HUES6 (cell line): ENCODE data around the gene MACROD2.

Source experiments
- H3K27ac ChIP-seq: 2 replicates; pipeline ENCODE4 v1.7.0; 2013; ENCODE audit warnings: low read depth, mild to moderate bottlenecking, low read length, inconsistent platforms
- H3K27me3 ChIP-seq: 2 replicates; pipeline ENCODE4 v1.6.1; 2013; ENCODE audit warnings: low read length; ENCODE audit not compliant: control insufficient read depth, insufficient read depth
- H3K36me3 ChIP-seq: 2 replicates; pipeline ENCODE4 v1.6.1; 2013; ENCODE audit warnings: low read length; ENCODE audit not compliant: control insufficient read depth, insufficient read depth
- H3K4me1 ChIP-seq: 2 replicates; pipeline ENCODE4 v1.6.1; 2013; ENCODE audit warnings: low read length; ENCODE audit not compliant: control insufficient read depth, insufficient read depth
- H3K4me3 ChIP-seq: 2 replicates; pipeline ENCODE4 v1.5.1; 2013; ENCODE audit warnings: low read depth, low read length
- H3K9ac ChIP-seq: one replicate; pipeline ENCODE4 v1.6.1; 2013; ENCODE audit warnings: mild to moderate bottlenecking, low read length
- H3K9me3 ChIP-seq: 2 replicates; pipeline ENCODE4 v1.6.1; 2013; ENCODE audit warnings: low read depth, low read length; ENCODE audit not compliant: control insufficient read depth, insufficient read depth

Gene MACROD2

GRCh38 chr20:15756002-15756753 is 1760.9 kb downstream of the MACROD2 start:
- H3K27ac ChIP-seq: no peak overlapping the region
- no peaks in the 10 kb centered on the region for H3K36me3 ChIP-seq
- H3K4me1 ChIP-seq: no peaks in the 10 kb centered on the region; the same call in 1 of the 2 replicates
- no peak overlapping the region for H3K4me3 ChIP-seq
- H3K27me3 ChIP-seq: no peaks in the 10 kb centered on the region
- no peaks in the 10 kb centered on the region for H3K9me3 ChIP-seq
- H3K9ac ChIP-seq: no peak overlapping the region

- Histone ChIP-seq H3K4me3 (no peak overlapping the region), H3K36me3 (no peaks in the 10 kb centered on the region), H3K9ac (no peak overlapping the region), H3K27ac (no peak overlapping the region), H3K27me3 (no peaks in the 10 kb centered on the region), H3K4me1 (no peaks in the 10 kb centered on the region; the same call in 1 of the 2 replicates), H3K9me3 (no peaks in the 10 kb centered on the region)
Observed at GRCh38 chr20:15756754-15757115, 1761.4 kb downstream of the MACROD2 start.

GRCh38 chr20:15759594-15759993 is 1764.3 kb downstream of the MACROD2 start:
- Histone ChIP-seq H3K4me3 (no peak overlapping the region), H3K4me1 (no peaks in the 10 kb centered on the region; the same call in 1 of the 2 replicates), H3K9ac (no peak overlapping the region), H3K27me3 (no peaks in the 10 kb centered on the region), H3K9me3 (no peaks in the 10 kb centered on the region), H3K27ac (no peak overlapping the region), H3K36me3 (no peaks in the 10 kb centered on the region)

- Histone ChIP-seq H3K9me3 (no peaks in the 10 kb centered on the region), H3K9ac (no peak overlapping the region), H3K4me1 (no peaks in the 10 kb centered on the region; the same call in 1 of the 2 replicates), H3K27ac (no peak overlapping the region), H3K4me3 (no peak overlapping the region), H3K36me3 (no peaks in the 10 kb centered on the region), H3K27me3 (no peaks in the 10 kb centered on the region)
Observed at GRCh38 chr20:15760001-15760621, 1764.8 kb downstream of the MACROD2 start.

GRCh38 chr20:15763366-15763765 is 1768.0 kb downstream of the MACROD2 start:
- no peak overlapping the region for H3K4me3 ChIP-seq
- H3K4me1 ChIP-seq: no peaks in the 10 kb centered on the region
- no peak overlapping the region for H3K9ac ChIP-seq
- H3K9me3 ChIP-seq: no peaks in the 10 kb centered on the region
- no peaks in the 10 kb centered on the region for H3K27me3 ChIP-seq
- no peaks in the 10 kb centered on the region for H3K36me3 ChIP-seq
- H3K27ac ChIP-seq: no peak overlapping the region

GRCh38 chr20:15767586-15767985 is 1772.3 kb downstream of the MACROD2 start:
- Histone ChIP-seq H3K9ac (no peak overlapping the region), H3K27me3 (no peaks in the 10 kb centered on the region), H3K36me3 (no peaks in the 10 kb centered on the region), H3K9me3 (no peaks in the 10 kb centered on the region), H3K4me3 (no peak overlapping the region), H3K27ac (no peak overlapping the region), H3K4me1 (no peaks in the 10 kb centered on the region)

GRCh38 chr20:15767999-15768741 is 1772.9 kb downstream of the MACROD2 start:
- Histone ChIP-seq H3K9me3 (no peaks in the 10 kb centered on the region), H3K4me3 (no peak overlapping the region), H3K36me3 (no peaks in the 10 kb centered on the region), H3K4me1 (no peaks in the 10 kb centered on the region), H3K27ac (no peak overlapping the region), H3K9ac (no peak overlapping the region), H3K27me3 (no peaks in the 10 kb centered on the region)

- Histone ChIP-seq H3K9me3 (peaks cover 5% of the 10 kb centered on the region; the same call in 1 of the 2 replicates), H3K4me1 (peaks cover 17% of the 10 kb centered on the region), H3K27me3 (no peaks in the 10 kb centered on the region), H3K9ac (no peak overlapping the region), H3K27ac (no peak overlapping the region), H3K4me3 (no peak overlapping the region), H3K36me3 (no peaks in the 10 kb centered on the region)
Observed at GRCh38 chr20:15772826-15773225, 1777.5 kb downstream of the MACROD2 start.

- H3K36me3 ChIP-seq: no peaks in the 10 kb centered on the region
- no peaks in the 10 kb centered on the region for H3K27me3 ChIP-seq
- H3K27ac ChIP-seq: no peak overlapping the region
- H3K9me3 ChIP-seq: peaks cover 5% of the 10 kb centered on the region; the same call in 1 of the 2 replicates
- no peak overlapping the region for H3K9ac ChIP-seq
- H3K4me3 ChIP-seq: no peak overlapping the region
- peaks cover 17% of the 10 kb centered on the region for H3K4me1 ChIP-seq
Observed at GRCh38 chr20:15774926-15775325, 1779.6 kb downstream of the MACROD2 start.

- no peak overlapping the region for H3K27ac ChIP-seq
- H3K9ac ChIP-seq: no peak overlapping the region
- H3K27me3 ChIP-seq: no peaks in the 10 kb centered on the region
- peaks cover 5% of the 10 kb centered on the region; the same call in 1 of the 2 replicates for H3K9me3 ChIP-seq
- H3K36me3 ChIP-seq: no peaks in the 10 kb centered on the region
- no peak overlapping the region for H3K4me3 ChIP-seq
- peaks cover 17% of the 10 kb centered on the region for H3K4me1 ChIP-seq
Observed at GRCh38 chr20:15776770-15777466, 1781.6 kb downstream of the MACROD2 start.
